GM19328 (cell line): Measurements from ENCODE around the gene WDR59.
A peak's percentile ranks its signal among the peaks of the same experiment; 100 is the strongest.
"Not testable (repeated sequence)": the region's sequence is repeated elsewhere in the genome, so short reads cannot be mapped to it uniquely, and the experiment has no call there.

Experiments
- ATAC-seq: cut with Tn5 transposase; IDR thresholded peaks from one replicate; pipeline ENCODE4 v1.9.1; 2021; ENCODE audit warnings: mild to moderate bottlenecking, moderate library complexity; ENCODE audit not compliant: unreplicated experiment

Gene WDR59

GRCh38 chr16:74921051-74921450, 63.9 kb downstream of the WDR59 start:
- no peak for ATAC-seq

GRCh38 chr16:74909665-74910064, 75.3 kb downstream of the WDR59 start:
- no peak for ATAC-seq

GRCh38 chr16:74908759-74909158, 76.2 kb downstream of the WDR59 start:
- ATAC-seq: not testable (repeated sequence)

- no peak for ATAC-seq
These were observed 80.8 kb downstream of the WDR59 start for GRCh38 chr16:74903901-74904678.

- ATAC-seq: no peak
These were observed 81.8 kb downstream of the WDR59 start for GRCh38 chr16:74903120-74903519.

GRCh38 chr16:74902161-74902560, 82.8 kb downstream of the WDR59 start:
- ATAC-seq: no peak

- ATAC-seq: no peak
These were observed 83.3 kb downstream of the WDR59 start for GRCh38 chr16:74901606-74902005.

GRCh38 chr16:74899816-74900215, 85.1 kb downstream of the WDR59 start:
- no peak for ATAC-seq

GRCh38 chr16:74898659-74899058, 86.3 kb downstream of the WDR59 start:
- no peak for ATAC-seq

- no peak for ATAC-seq
These were observed 88.2 kb downstream of the WDR59 start for GRCh38 chr16:74896389-74897370.

- no peak for ATAC-seq
These were observed 91.4 kb downstream of the WDR59 start for GRCh38 chr16:74893541-74893940.

GRCh38 chr16:74892574-74893461, 92.1 kb downstream of the WDR59 start:
- ATAC-seq: peak; percentile 94

- no peak for ATAC-seq
These were observed 96.0 kb downstream of the WDR59 start for GRCh38 chr16:74888888-74889287.

- no peak for ATAC-seq
These were observed 96.6 kb downstream of the WDR59 start for GRCh38 chr16:74888232-74888862.

GRCh38 chr16:74887084-74887483, 97.8 kb downstream of the WDR59 start:
- no peak for ATAC-seq

GRCh38 chr16:74877706-74878105, 107.2 kb downstream of the WDR59 start:
- no peak for ATAC-seq

- ATAC-seq: no peak
These were observed 109.9 kb downstream of the WDR59 start for GRCh38 chr16:74874912-74875546.

GRCh38 chr16:74874123-74874522, 110.8 kb downstream of the WDR59 start:
- no peak for ATAC-seq

GRCh38 chr16:74872302-74872701, 112.6 kb downstream of the WDR59 start:
- no peak for ATAC-seq

- ATAC-seq: no peak
These were observed 113.3 kb downstream of the WDR59 start for GRCh38 chr16:74871608-74872007.
